HEK293 (cell line): Measurements from ENCODE around the gene WWOX.

ENCODE experiments used
- ATF2 ChIP-seq: fragments of 450-650 bp; formaldehyde crosslinking; IDR thresholded peaks from 2 replicates; pipeline ENCODE4 v1.5.1; 2016; ENCODE audit warnings: missing biosample characterization, missing genetic modification characterization, low read depth
- TF ChIP-seq, protein P1 (sequence below): fragments of 450-650 bp; formaldehyde crosslinking; IDR thresholded peaks from 2 replicates; pipeline ENCODE4 v1.5.1; 2016; ENCODE audit warnings: missing biosample characterization, missing genetic modification characterization

DNA sequence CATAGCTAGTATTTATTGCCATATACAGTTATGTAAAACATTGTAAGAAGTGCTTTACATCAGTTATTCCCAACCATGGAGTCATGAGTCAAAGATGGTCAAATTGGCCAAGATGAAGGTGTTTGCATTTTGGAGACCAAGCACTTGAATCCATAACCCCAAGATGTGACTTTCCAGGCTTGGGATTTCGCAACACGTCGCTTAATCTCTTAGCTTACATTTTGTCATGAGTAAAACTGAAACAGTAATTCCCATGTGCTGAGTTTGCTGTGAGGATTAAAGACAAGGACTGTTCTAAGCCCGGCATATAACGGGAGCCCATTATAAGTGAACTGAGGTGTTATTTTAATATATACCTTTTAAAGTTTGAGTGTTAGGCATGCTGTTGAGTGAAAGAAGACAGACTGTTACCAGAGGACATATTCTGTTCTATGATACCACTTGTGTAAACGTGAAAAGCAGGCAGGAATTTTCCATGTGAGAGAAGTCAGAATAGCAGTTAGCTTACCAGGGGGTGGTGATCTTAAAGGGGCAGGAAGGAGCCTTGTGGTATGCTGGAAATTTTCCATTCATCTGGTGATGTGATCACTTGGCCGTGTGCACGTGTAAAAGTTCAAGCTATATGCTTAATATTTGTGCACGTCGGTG, 484.9 kb downstream of the WWOX start:
- TF ChIP-seq, protein P1, sequence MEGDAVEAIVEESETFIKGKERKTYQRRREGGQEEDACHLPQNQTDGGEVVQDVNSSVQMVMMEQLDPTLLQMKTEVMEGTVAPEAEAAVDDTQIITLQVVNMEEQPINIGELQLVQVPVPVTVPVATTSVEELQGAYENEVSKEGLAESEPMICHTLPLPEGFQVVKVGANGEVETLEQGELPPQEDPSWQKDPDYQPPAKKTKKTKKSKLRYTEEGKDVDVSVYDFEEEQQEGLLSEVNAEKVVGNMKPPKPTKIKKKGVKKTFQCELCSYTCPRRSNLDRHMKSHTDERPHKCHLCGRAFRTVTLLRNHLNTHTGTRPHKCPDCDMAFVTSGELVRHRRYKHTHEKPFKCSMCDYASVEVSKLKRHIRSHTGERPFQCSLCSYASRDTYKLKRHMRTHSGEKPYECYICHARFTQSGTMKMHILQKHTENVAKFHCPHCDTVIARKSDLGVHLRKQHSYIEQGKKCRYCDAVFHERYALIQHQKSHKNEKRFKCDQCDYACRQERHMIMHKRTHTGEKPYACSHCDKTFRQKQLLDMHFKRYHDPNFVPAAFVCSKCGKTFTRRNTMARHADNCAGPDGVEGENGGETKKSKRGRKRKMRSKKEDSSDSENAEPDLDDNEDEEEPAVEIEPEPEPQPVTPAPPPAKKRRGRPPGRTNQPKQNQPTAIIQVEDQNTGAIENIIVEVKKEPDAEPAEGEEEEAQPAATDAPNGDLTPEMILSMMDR (tag by site-specific recombination) = no peak
- TF ChIP-seq ATF2 (tag by site-specific recombination) = no peak
